Fibroblast of mammary gland (primary cell): ENCODE measurements around the gene FBXW8.
A peak's percentile ranks its signal among the peaks of the same experiment; 100 is the strongest.
"Not testable (repeated sequence)": the region's sequence is repeated elsewhere in the genome, so short reads cannot be mapped to it uniquely, and the experiment has no call there.

ENCODE experiments used
- DNase-seq: peaks from one replicate; pipeline ENCODE4 v3.0.0-alpha.2; 2010; ENCODE audit warnings: low read depth
- H3K4me3 ChIP-seq: 2 replicates; pipeline ENCODE4 v1.5.1; 2011; ENCODE audit warnings: low read depth, mild to moderate bottlenecking, low read length, moderate library complexity; ENCODE audit not compliant: control insufficient read depth
- TF ChIP-seq, protein P1 (sequence below): conservative IDR thresholded peaks from 2 replicates; pipeline ENCODE4 v1.5.1; 2011; ENCODE audit warnings: low read depth, low read length, inconsistent platforms; ENCODE audit not compliant: control insufficient read depth, insufficient read depth

FBXW8 gene

DNA sequence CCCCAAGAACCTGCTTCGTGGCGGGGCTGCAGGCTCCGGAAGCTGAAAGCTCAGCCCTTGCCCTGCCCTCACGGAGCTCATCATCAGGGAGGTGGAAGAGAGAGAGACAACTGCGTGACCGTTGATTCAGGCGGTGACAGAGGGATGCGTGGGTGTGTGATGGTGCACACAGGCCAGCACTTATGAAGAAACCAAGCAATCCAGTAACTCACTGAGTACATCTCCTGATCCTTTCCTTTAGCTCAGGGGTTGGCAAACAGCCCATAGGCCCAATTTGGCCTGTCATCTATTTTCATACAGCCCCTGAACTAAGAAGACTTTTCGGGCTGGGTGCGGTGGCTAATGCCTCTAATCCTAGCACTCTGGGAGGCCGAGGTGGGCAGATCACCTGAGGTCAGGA lies 138.5 kb downstream of the FBXW8 start:
- no peak overlapping the region for H3K4me3 ChIP-seq
- TF ChIP-seq, protein P1, sequence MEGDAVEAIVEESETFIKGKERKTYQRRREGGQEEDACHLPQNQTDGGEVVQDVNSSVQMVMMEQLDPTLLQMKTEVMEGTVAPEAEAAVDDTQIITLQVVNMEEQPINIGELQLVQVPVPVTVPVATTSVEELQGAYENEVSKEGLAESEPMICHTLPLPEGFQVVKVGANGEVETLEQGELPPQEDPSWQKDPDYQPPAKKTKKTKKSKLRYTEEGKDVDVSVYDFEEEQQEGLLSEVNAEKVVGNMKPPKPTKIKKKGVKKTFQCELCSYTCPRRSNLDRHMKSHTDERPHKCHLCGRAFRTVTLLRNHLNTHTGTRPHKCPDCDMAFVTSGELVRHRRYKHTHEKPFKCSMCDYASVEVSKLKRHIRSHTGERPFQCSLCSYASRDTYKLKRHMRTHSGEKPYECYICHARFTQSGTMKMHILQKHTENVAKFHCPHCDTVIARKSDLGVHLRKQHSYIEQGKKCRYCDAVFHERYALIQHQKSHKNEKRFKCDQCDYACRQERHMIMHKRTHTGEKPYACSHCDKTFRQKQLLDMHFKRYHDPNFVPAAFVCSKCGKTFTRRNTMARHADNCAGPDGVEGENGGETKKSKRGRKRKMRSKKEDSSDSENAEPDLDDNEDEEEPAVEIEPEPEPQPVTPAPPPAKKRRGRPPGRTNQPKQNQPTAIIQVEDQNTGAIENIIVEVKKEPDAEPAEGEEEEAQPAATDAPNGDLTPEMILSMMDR: no peak
- DNase-seq: peak; percentile 16

DNA sequence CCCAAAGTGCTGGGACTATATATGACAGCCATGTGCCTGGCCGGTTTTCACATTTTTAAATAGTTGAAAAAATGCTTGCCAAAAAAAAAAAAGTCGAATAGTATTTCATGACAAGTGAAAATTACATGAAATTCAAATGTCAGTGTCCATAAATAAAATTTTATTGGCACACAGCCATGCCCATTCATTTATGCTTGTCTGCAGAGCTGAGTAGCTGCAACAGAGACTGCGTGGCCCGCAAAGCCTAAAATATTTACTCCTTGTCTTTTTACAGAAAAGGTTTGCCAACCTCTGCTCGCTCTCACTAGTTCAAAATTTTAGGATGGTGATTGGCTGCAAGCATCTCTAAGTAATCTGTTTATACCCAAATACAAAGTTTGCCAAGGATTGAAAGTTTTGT lies 139.3 kb downstream of the FBXW8 start:
- no peak overlapping the region for H3K4me3 ChIP-seq
- no peak for DNase-seq
- TF ChIP-seq, protein P1: no peak

DNA sequence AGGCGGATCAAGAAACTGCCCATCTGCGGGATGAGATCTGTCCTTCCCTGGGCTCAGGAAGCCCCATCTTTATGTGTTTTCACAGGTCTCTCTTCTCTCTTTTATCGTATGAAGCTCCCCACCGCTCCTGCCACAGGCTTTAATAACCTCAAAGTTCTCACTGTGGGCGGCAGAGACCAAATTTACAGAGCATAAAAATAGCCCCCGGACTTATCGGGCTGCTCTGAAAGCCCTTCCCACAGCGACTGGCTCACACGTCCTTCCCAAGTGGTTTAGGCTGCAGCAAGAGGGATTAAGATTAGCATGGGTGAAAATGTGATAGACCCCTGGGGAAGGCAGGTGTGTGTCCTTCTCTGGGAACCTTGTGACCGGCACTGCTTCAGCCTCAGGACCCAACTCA lies 140.6 kb downstream of the FBXW8 start:
- no peak overlapping the region for H3K4me3 ChIP-seq
- DNase-seq: no peak
- TF ChIP-seq, protein P1: no peak

GRCh38 chr12:117052386-117053049 lies 141.8 kb downstream of the FBXW8 start:
- TF ChIP-seq, protein P1: no peak
- DNase-seq: no peak
- no peak overlapping the region for H3K4me3 ChIP-seq

- TF ChIP-seq, protein P1: no peak
- H3K4me3 ChIP-seq: no peak overlapping the region
- no peak for DNase-seq
Measured at GRCh38 chr12:117053050-117053400, 142.3 kb downstream of the FBXW8 start.

DNA sequence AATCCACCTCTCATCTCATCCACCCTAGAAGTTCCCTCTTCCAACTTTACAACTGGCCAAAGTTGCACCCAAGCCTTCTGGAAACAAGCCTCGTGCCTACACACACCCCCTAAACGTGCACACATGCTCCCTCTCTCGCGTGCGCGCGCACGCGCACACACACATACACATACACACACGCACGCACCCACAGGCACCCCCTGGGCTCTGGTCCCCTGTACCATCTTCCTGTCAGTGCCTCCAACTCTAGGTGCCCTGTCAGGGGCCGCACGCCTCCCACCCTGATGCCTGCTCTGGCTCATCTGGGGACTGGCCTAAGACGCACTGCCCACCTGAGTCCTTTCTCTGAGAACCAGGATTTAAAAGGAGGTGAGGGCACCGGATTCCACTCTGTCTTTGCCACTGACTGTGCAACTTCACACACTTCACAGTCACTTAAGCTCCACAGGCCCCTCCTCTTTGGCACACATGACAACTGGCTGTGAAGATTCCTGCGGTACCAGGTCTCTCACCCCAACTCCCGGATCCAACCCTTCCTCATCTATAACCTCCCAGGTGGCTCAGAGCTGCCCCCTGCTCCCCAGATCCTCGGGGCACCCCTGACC lies 142.9 kb downstream of the FBXW8 start:
- no peak for DNase-seq
- no peak overlapping the region for H3K4me3 ChIP-seq
- TF ChIP-seq, protein P1: no peak

- TF ChIP-seq, protein P1: no peak
- H3K4me3 ChIP-seq: no peak overlapping the region
- no peak for DNase-seq
Measured at GRCh38 chr12:117054279-117054678, 143.5 kb downstream of the FBXW8 start.

GRCh38 chr12:117057626-117058025 lies 146.9 kb downstream of the FBXW8 start:
- not testable (repeated sequence) for H3K4me3 ChIP-seq, DNase-seq
